HepG2 (cell line): ENCODE measurements around the gene LITAFD. TPM values are rescaled to one million over a fixed set of nuclear protein-coding genes. Genes with fewer than 3 reads are reported as not detected.

ENCODE experiments used
- ARNT ChIP-seq: fragments of 450-650 bp; IDR thresholded peaks from 2 replicates; pipeline ENCODE4 v1.6.1; 2017
- E2F5 ChIP-seq: sonication (generic); formaldehyde crosslinking; conservative IDR thresholded peaks from 2 replicates; pipeline ENCODE4 v1.4.0; 2020; ENCODE audit warnings: missing genetic modification reagents
- GABPB1 ChIP-seq: IDR thresholded peaks from 2 replicates; pipeline ENCODE4 v1.6.1; 2016; ENCODE audit warnings: mild to moderate bottlenecking, missing genetic modification reagents, moderate library complexity, missing compliant biosample characterization
- KDM3A ChIP-seq: IDR thresholded peaks from 2 replicates; pipeline ENCODE4 v1.6.1; 2018; ENCODE audit warnings: low read depth, missing compliant biosample characterization
- PHB2 ChIP-seq: fragments of 450-650 bp; IDR thresholded peaks from 2 replicates; pipeline ENCODE4 v1.6.1; 2018; ENCODE audit not compliant: partially characterized antibody
- SMAD1 ChIP-seq: sonication (generic); formaldehyde crosslinking; IDR thresholded peaks from 2 replicates; pipeline ENCODE4 v1.4.0; 2020; ENCODE audit warnings: missing genetic modification reagents, low read depth, mild to moderate bottlenecking, borderline replicate concordance
- SMYD3 ChIP-seq: sonication (generic); formaldehyde crosslinking; IDR thresholded peaks from 2 replicates; pipeline ENCODE4 v1.8.1; 2023; ENCODE audit warnings: mild to moderate bottlenecking, missing genetic modification reagents
- SP2 ChIP-seq: sonication (generic); formaldehyde crosslinking; IDR thresholded peaks from 2 replicates; pipeline ENCODE4 v1.5.1; 2020; ENCODE audit warnings: mild to moderate bottlenecking, missing genetic modification reagents
- STAT6 ChIP-seq: sonication (generic); formaldehyde crosslinking; IDR thresholded peaks from 2 replicates; pipeline ENCODE4 v1.4.0; 2020; ENCODE audit warnings: missing genetic modification reagents, mild to moderate bottlenecking, borderline replicate concordance
- THRA ChIP-seq: sonication (generic); formaldehyde crosslinking; IDR thresholded peaks from 2 replicates; pipeline ENCODE4 v1.4.0; 2020; ENCODE audit warnings: missing genetic modification reagents, borderline replicate concordance
- ZBTB46 ChIP-seq: sonication (generic); formaldehyde crosslinking; IDR thresholded peaks from 2 replicates; pipeline ENCODE4 v1.4.0; 2020; ENCODE audit warnings: mild to moderate bottlenecking, missing genetic modification reagents, borderline replicate concordance
- ZFP37 ChIP-seq: sonication (generic); formaldehyde crosslinking; IDR thresholded peaks from 2 replicates; pipeline ENCODE4 v1.4.0; 2020; ENCODE audit warnings: missing genetic modification reagents, borderline replicate concordance
- ZMAT3 ChIP-seq: sonication (generic); formaldehyde crosslinking; conservative IDR thresholded peaks from 2 replicates; pipeline ENCODE4 v1.7.0; 2021; ENCODE audit warnings: missing genetic modification reagents
- ZNF230 ChIP-seq: sonication (generic); formaldehyde crosslinking; IDR thresholded peaks from 2 replicates; pipeline ENCODE4 v1.4.0; 2020; ENCODE audit warnings: mild to moderate bottlenecking, missing genetic modification reagents
- ZNF430 ChIP-seq: sonication (generic); formaldehyde crosslinking; IDR thresholded peaks from 2 replicates; pipeline ENCODE4 v1.9.0; 2021; ENCODE audit warnings: mild to moderate bottlenecking, missing genetic modification reagents
- ZNF512 ChIP-seq: sonication (generic); formaldehyde crosslinking; IDR thresholded peaks from 2 replicates; pipeline ENCODE4 v1.4.0; 2020; ENCODE audit warnings: mild to moderate bottlenecking, missing genetic modification reagents
- ZNF704 ChIP-seq: sonication (generic); formaldehyde crosslinking; IDR thresholded peaks from 2 replicates; pipeline ENCODE4 v1.8.1; 2023; ENCODE audit warnings: mild to moderate bottlenecking, inconsistent platforms, moderate library complexity, missing genetic modification reagents, borderline replicate concordance
- ZNF772 ChIP-seq: sonication (generic); formaldehyde crosslinking; IDR thresholded peaks from 2 replicates; pipeline ENCODE4 v1.5.0; 2020; ENCODE audit warnings: mild to moderate bottlenecking, missing genetic modification reagents
- polyA plus RNA-seq, 8 experiments: library from polyadenylated mRNA; depleted of rRNA in 3 of 8; stranded (reverse) in 7 of 8; unstranded in 1 of 8; fragments of >200 nt; fragmentation: Illumina TruSeq in 4 of 8; extraction: Trizol in 4 of 8; gene quantifications; 2 replicates each; pipeline versions ENCODE4 v1.2.1 to v1.2.3, GENCODE V29; 2011 to 2016; ENCODE audit warnings: low read depth in 4 of 8, missing spikeins in 1 of 8, mixed read lengths in 1 of 8; ENCODE audit not compliant: insufficient read depth in 1 of 8
- total RNA-seq, 5 experiments: library from RNA; depleted of rRNA; stranded (reverse); fragments of >200 nt; fragmentation: Illumina TruSeq; extraction: Trizol; gene quantifications; 2 replicates each; pipeline ENCODE4 v1.2.3, GENCODE V29; 2016; ENCODE audit warnings: low read depth in 1 of 5

LITAFD gene
- total and polyA plus RNA-seq, 2 of the 13 experiments (the other 11 are each of a cell fraction or from before 2014, with no cell fraction given), result not detected

- TF ChIP-seq SMAD1, result no peak
- peak; percentile 93 for TF ChIP-seq THRA (CRISPR knock-in tag)
- no peak for TF ChIP-seq ZBTB46
- peak; percentile 38 for TF ChIP-seq GABPB1 (CRISPR knock-in tag)
- TF ChIP-seq STAT6 (CRISPR knock-in tag), result peak; percentile 93; the same call in 1 of the 2 replicates
- peak; percentile 74; the same call in 1 of the 2 replicates for TF ChIP-seq ZNF704
- peak; percentile 87 for TF ChIP-seq ZNF430 (CRISPR knock-in tag)
- 0 out of 2 replicates have a peak, but pooled peaks have one; percentile 22 for TF ChIP-seq ZNF230 (CRISPR knock-in tag)
- no peak for TF ChIP-seq ZMAT3
- 0 out of 2 replicates have a peak, but pooled peaks have one; percentile 55 for TF ChIP-seq ZNF772 (CRISPR knock-in tag)
- TF ChIP-seq PHB2, result no peak
- TF ChIP-seq ZNF512, result no peak
- TF ChIP-seq E2F5 (CRISPR knock-in tag), result peak; percentile 89
- no peak for TF ChIP-seq ARNT
- peak; percentile 21; the same call in 1 of the 2 replicates for TF ChIP-seq ZFP37 (CRISPR knock-in tag)
- no peak for TF ChIP-seq SMYD3 (CRISPR knock-in tag)
- peak; percentile 83 for TF ChIP-seq KDM3A
- TF ChIP-seq SP2 (CRISPR knock-in tag), result no peak
These were observed 22.0 kb upstream of the LITAFD start (continued) for GRCh38 chr16:8859913-8860881.
